Osteocyte (in vitro differentiated cells): ENCODE results near the gene BIN1. TPM values are rescaled to one million over a fixed set of nuclear protein-coding genes. Genes with fewer than 3 reads are reported as not detected.

ENCODE experiments used
- DNase-seq: peaks from one replicate; pipeline ENCODE4 v3.0.0; 2021; ENCODE audit warnings: mixed read lengths; ENCODE audit not compliant: unreplicated experiment; ENCODE audit errors: extremely low spot score
- H3K27ac Mint-ChIP-seq: one replicate; pipeline ENCODE4 v1.8.0; 2021; ENCODE audit warnings: mild to moderate bottlenecking, mixed read lengths; ENCODE audit not compliant: unreplicated experiment
- H3K27me3 Mint-ChIP-seq: one replicate; pipeline ENCODE4 v1.8.0; 2021; ENCODE audit warnings: mixed read lengths; ENCODE audit not compliant: unreplicated experiment
- H3K36me3 Mint-ChIP-seq: one replicate; pipeline ENCODE4 v1.8.0; 2021; ENCODE audit warnings: mixed read lengths; ENCODE audit not compliant: unreplicated experiment
- H3K4me1 Mint-ChIP-seq: one replicate; pipeline ENCODE4 v1.8.0; 2021; ENCODE audit warnings: mixed read lengths; ENCODE audit not compliant: unreplicated experiment
- H3K4me3 Mint-ChIP-seq: one replicate; pipeline ENCODE4 v1.8.0; 2021; ENCODE audit warnings: mild to moderate bottlenecking, moderate library complexity, mixed read lengths; ENCODE audit not compliant: unreplicated experiment
- H3K9me3 Mint-ChIP-seq: one replicate; pipeline ENCODE4 v1.8.0; 2021; ENCODE audit warnings: mixed read lengths; ENCODE audit not compliant: unreplicated experiment
- CTCF ChIP-seq: fragments of 200-600 bp; sonication (generic); IDR thresholded peaks from 2 replicates; pipeline ENCODE4 v1.5.0; 2021; ENCODE audit warnings: antibody characterized with exemption, mild to moderate bottlenecking, moderate library complexity
- total RNA-seq: library from RNA; stranded (reverse); gene quantifications from 2 replicates; pipeline ENCODE4 v1.2.1, GENCODE V29; 2021

The BIN1 gene
- total RNA-seq, 1 donor from 2014 or later = 101 TPM

GRCh38 chr2:127056631-127057370 lies 50.2 kb downstream of the BIN1 start:
- no peaks in the 10 kb centered on the region for H3K27me3 Mint-ChIP-seq
- H3K4me1 Mint-ChIP-seq = peaks cover 13% of the 10 kb centered on the region
- H3K36me3 Mint-ChIP-seq = peaks cover 14% of the 10 kb centered on the region
- TF ChIP-seq CTCF = no peak
- no peaks in the 10 kb centered on the region for H3K9me3 Mint-ChIP-seq
- no peak for DNase-seq
- no peak overlapping the region for H3K4me3 Mint-ChIP-seq
- H3K27ac Mint-ChIP-seq = peak overlapping the region; percentile 2

GRCh38 chr2:127056086-127056485 lies 50.9 kb downstream of the BIN1 start:
- TF ChIP-seq CTCF = no peak
- Mint-ChIP-seq H3K9me3 (no peaks in the 10 kb centered on the region), H3K36me3 (peaks cover 11% of the 10 kb centered on the region), H3K27me3 (no peaks in the 10 kb centered on the region), H3K4me3 (no peak overlapping the region), H3K4me1 (peaks cover 6% of the 10 kb centered on the region), H3K27ac (no peak overlapping the region)
- DNase-seq = no peak

GRCh38 chr2:127055786-127056076 lies 51.2 kb downstream of the BIN1 start:
- DNase-seq = no peak
- H3K4me1 Mint-ChIP-seq = peaks cover 6% of the 10 kb centered on the region
- H3K4me3 Mint-ChIP-seq = no peak overlapping the region
- H3K27ac Mint-ChIP-seq = no peak overlapping the region
- no peaks in the 10 kb centered on the region for H3K9me3 Mint-ChIP-seq
- TF ChIP-seq CTCF = no peak
- H3K36me3 Mint-ChIP-seq = peaks cover 11% of the 10 kb centered on the region
- H3K27me3 Mint-ChIP-seq = no peaks in the 10 kb centered on the region

GRCh38 chr2:127054996-127055785 lies 51.8 kb downstream of the BIN1 start:
- Mint-ChIP-seq H3K36me3 (peaks cover 8% of the 10 kb centered on the region), H3K27ac (no peak overlapping the region), H3K4me3 (no peak overlapping the region), H3K27me3 (no peaks in the 10 kb centered on the region), H3K9me3 (no peaks in the 10 kb centered on the region), H3K4me1 (peaks cover 6% of the 10 kb centered on the region)
- no peak for DNase-seq
- no peak for TF ChIP-seq CTCF

GRCh38 chr2:127054604-127054930 lies 52.4 kb downstream of the BIN1 start:
- H3K4me1 Mint-ChIP-seq = peaks cover 8% of the 10 kb centered on the region
- no peak overlapping the region for H3K27ac Mint-ChIP-seq
- no peak for TF ChIP-seq CTCF
- DNase-seq = no peak
- H3K36me3 Mint-ChIP-seq = peaks cover 7% of the 10 kb centered on the region
- H3K4me3 Mint-ChIP-seq = no peak overlapping the region
- no peaks in the 10 kb centered on the region for H3K9me3 Mint-ChIP-seq
- no peaks in the 10 kb centered on the region for H3K27me3 Mint-ChIP-seq
